ENCODE results near the gene LEF1.
"Not testable (repeated sequence)": the region's sequence is repeated elsewhere in the genome, so short reads cannot be mapped to it uniquely, and the experiment has no call there.

LEF1 gene

DNA sequence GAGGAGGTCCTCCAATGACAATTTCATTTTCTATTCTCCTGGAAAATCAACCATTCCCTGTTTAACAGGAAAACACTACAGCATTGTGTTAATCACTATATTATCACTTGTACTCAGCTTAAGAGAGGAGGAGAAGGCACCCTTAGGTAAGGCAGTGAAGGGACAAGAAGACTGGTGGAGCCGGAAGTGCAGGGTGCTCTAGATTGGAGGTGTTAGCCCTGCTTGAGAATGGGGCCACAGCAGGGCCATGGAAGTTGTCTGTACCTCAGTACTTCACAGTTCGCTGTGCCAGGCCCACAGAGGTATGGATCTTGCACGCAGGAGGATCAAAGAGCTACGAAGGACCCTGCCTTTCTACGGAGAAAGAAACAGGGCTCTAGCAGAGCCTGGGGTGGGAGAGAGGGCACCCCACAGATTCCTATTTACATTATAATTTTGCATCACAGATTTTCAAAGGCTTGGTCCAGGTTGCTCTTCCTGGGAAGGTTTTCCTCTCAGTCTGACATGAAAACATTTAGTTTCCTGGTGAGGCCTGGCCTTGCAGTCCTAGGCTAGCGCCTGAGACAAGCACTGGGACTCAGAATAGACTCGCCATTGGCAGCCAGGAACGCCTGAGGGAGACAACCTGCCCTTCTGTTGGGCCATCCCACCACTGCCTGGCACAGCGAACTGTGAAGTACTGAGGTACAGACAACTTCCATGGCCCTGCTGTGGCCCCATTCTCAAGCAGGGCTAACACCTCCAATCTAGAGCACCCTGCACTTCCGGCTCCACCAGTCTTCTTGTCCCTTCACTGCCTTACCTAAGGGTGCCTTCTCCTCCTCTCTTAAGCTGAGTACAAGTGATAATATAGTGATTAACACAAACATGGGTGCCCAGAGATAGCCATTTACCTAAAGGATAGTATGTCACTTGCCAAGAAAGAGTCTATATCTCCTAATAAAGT is 118.3 kb downstream of the LEF1 start:
- peak overlapping the region; percentile 97 for H3K27ac Mint-ChIP-seq
- CTCF ChIA-PET, result interaction anchor here (1.1 kb wide), 1 partner anchor 21 kb away, joined by 4 read pairs; no protein-coding TSS in a partner anchor
- H3K4me1 Mint-ChIP-seq, result peaks cover 87% of the 10 kb centered on the region
- not testable (repeated sequence) for DNase-seq, H3K9me3 Mint-ChIP-seq, H3K27me3 Mint-ChIP-seq
- H3K36me3 Mint-ChIP-seq, result peaks cover 80% of the 10 kb centered on the region
- peak overlapping the region; percentile 74 for H3K4me3 Mint-ChIP-seq

DNA sequence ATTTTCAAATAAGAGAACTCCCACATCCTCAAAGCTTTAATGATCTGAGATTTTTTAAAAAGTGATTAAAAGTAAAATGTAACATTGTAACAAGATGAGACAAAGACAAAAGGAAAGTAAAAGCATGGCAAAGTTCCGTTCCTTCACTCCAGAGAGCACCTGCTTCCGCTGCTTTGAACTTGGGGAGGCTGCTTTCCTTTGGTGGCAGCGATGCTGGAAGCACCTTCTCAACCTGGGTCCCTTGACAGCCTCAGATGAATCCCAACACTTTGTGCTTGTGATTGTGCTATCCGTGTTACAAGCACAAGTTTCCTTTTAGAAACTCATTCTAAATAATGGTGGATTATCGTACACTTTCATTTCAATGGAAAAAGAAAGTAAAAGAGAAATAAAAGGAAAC is 119.3 kb downstream of the LEF1 start:
- Mint-ChIP-seq H3K27me3 (no peaks in the 10 kb centered on the region), H3K4me1 (peaks cover 86% of the 10 kb centered on the region), H3K9me3 (no peaks in the 10 kb centered on the region), H3K36me3 (peaks cover 82% of the 10 kb centered on the region), H3K4me3 (peak overlapping the region; percentile 74), H3K27ac (peak overlapping the region; percentile 97)
- CTCF ChIA-PET, result interaction anchor here (0.9 kb wide), 1 partner anchor 463 kb away, joined by 3 read pairs; no protein-coding TSS in a partner anchor
- peak; percentile 79 for DNase-seq

DNA sequence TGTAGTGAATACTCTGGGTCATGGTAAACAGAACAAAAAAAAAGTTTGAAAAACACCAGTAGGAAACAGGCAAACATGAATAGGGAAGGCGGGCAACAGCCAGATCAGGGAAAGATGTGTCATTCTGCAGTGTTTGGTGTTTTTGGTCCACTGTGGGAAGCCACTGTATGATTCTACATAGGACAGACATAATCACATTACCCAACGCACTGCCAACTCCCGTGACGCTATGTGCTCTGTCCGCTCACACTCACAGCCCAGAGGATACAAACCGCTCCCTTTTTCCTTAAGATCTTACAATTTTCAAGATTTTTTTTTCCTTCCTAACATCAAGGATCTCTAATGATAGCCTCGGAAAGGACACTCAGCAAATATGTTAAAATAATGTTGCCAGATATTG is 119.7 kb downstream of the LEF1 start:
- Mint-ChIP-seq H3K4me1 (peaks cover 85% of the 10 kb centered on the region), H3K36me3 (peaks cover 80% of the 10 kb centered on the region), H3K4me3 (peak overlapping the region; percentile 74), H3K27ac (peak overlapping the region; percentile 97), H3K9me3 (no peaks in the 10 kb centered on the region), H3K27me3 (no peaks in the 10 kb centered on the region)
- DNase-seq, result no peak
- CTCF ChIA-PET, result interaction anchor here (0.9 kb wide), 1 partner anchor 464 kb away, joined by 3 read pairs; no protein-coding TSS in a partner anchor

DNA sequence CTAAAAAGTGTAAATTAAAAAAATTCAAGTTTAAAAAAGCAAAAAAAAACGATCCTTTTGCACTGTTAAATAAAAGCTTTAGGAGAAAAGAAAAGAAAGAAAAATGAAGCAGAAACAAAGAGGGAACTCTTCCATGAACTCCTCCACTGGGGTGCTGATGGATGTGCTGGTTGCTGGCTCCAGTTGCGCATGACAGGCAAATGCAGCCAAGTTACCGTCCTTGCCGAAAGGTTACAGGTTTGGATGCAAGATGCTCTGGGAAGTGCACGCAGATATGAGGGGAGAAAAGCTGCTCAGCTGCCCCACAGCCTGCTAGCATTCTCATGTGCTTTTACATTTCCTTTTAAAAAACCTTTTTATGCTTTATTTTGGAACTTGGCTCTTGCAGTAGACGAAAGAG is 120.6 kb downstream of the LEF1 start:
- no peaks in the 10 kb centered on the region for H3K9me3 Mint-ChIP-seq
- CTCF ChIA-PET, result interaction anchor here (1.7 kb wide), 1 partner anchor 18 kb away, joined by 4 read pairs; no protein-coding TSS in a partner anchor
- peaks cover 85% of the 10 kb centered on the region for H3K4me1 Mint-ChIP-seq

DNA sequence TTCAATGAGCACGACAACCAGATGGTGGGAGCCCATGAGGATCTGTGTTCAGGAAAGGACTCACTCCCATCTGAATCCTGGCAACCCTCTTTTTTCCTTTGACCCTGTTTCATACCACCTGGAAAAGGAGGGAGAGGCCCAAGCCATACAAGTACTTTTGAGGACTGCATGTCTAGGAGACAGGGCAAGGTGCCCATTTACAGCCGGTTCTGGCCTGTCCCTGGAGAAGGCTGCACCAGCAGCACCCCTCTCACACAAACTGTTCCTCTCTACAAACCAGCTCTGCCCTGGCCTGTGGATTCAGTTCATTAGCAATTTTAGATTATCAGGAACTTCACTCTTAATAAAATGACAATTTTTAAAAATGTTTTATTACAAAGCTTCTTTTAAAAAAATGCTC is 121.5 kb downstream of the LEF1 start:
- no peaks in the 10 kb centered on the region for H3K27me3 Mint-ChIP-seq
- no peak overlapping the region for H3K27ac Mint-ChIP-seq
- CTCF ChIA-PET, result interaction anchor here (1.0 to 2.0 kb wide), 3 partner anchors 11 to 29 kb away, joined by 3 to 6 read pairs (median 4); no protein-coding TSS in a partner anchor
- DNase-seq, result no peak
- no peak overlapping the region for H3K4me3 Mint-ChIP-seq
- no peaks in the 10 kb centered on the region for H3K9me3 Mint-ChIP-seq
- peaks cover 77% of the 10 kb centered on the region for H3K4me1 Mint-ChIP-seq
- peaks cover 67% of the 10 kb centered on the region for H3K36me3 Mint-ChIP-seq

More for the DNA sequence above, 120.6 kb downstream of the LEF1 start:
- peak overlapping the region; percentile 54 for H3K27ac Mint-ChIP-seq
- peaks cover 74% of the 10 kb centered on the region for H3K36me3 Mint-ChIP-seq
- no peak overlapping the region for H3K4me3 Mint-ChIP-seq
- DNase-seq, result no peak
- no peaks in the 10 kb centered on the region for H3K27me3 Mint-ChIP-seq

DNA sequence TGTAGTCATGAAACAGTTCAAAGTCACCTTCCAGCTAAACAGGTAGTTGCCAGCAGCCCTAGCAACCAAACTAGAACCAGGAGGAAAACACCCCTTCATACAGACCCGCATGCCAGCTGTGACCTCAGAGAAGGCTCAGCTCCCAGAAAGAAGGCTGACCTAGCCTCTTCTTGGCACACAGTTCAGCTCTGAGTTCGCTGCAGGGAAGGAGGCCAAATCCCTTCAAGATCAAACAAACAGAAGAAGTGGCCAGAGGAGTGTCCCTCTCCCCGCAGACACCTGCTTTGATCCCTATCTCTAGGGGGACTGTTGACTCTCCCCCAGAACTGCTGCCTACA is 123.1 kb downstream of the LEF1 start:
- CTCF ChIA-PET, result interaction anchor here (0.9 to 4.4 kb wide), 4 partner anchors 10 to 448 kb away, joined by 3 to 26 read pairs (median 4); no protein-coding TSS in a partner anchor
- Mint-ChIP-seq H3K4me1 (peaks cover 61% of the 10 kb centered on the region), H3K9me3 (peaks cover 2% of the 10 kb centered on the region), H3K27ac (peak overlapping the region; percentile 66), H3K4me3 (no peak overlapping the region), H3K27me3 (no peaks in the 10 kb centered on the region), H3K36me3 (peaks cover 54% of the 10 kb centered on the region)
- no peak for DNase-seq

DNA sequence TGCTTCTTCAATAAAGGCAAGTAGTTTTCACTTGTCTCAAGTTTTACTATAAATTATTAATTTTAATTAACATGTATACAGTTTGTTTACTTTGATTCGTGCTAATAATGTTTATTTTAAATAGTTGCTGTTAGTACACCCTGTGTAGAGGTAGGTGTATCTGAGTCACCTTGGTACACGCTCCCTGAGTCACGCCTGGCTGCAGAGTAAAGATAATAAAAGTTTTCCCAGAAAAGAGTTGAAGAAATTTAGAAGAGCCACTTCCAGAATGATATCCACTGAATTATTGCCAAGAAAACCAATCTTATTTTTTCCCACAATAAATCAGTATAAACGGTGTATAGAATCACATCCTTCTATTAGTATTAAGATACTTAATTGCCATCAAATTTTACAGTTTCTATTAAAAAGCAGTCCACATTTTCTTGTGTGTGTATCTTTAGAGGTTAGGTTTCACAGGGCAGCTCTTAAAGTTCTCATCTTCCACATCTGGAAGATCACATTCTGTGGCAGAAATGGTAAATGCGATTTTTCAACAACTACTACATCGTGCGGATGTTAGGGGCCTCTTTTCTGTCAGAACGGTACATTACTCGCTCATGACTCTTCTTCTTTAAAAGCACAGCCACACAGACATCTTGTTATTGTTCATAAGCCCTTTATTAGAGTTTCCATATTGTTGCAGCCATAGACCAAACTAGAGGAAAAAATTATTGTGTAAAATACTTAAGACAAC is 123.6 kb downstream of the LEF1 start:
- DNase-seq, result no peak
- Mint-ChIP-seq H3K27ac (peak overlapping the region; percentile 66), H3K4me1 (peaks cover 56% of the 10 kb centered on the region), H3K9me3 (peaks cover 2% of the 10 kb centered on the region), H3K4me3 (no peak overlapping the region), H3K36me3 (peaks cover 54% of the 10 kb centered on the region), H3K27me3 (no peaks in the 10 kb centered on the region)
- CTCF ChIA-PET, result interaction anchor here (1.5 to 4.4 kb wide), 3 partner anchors 15 to 528 kb away, joined by 3 to 26 read pairs (median 9); no protein-coding TSS in a partner anchor

DNA sequence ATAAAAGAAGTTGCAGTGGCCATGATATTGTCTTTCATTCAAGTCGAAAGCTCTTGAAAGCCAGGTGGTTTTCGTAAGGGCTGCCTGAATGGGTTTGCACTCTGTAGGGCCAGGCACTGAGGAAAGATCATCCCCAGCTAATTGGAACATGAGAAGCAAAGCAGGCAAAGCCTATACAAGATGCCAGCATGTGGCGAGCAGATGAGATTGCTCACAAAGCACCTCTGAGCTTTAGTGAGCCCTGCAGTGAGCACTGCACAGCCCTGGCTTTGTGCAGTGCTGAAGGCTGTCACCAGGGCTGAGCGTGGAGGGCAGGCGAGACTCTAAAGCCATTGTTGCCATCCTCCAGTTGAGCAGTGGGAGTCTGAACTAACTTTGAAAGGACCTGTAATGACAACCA is 125.2 kb downstream of the LEF1 start:
- Mint-ChIP-seq H3K9me3 (peaks cover 2% of the 10 kb centered on the region), H3K4me1 (peaks cover 40% of the 10 kb centered on the region), H3K27me3 (no peaks in the 10 kb centered on the region), H3K27ac (peak overlapping the region; percentile 74), H3K4me3 (no peak overlapping the region), H3K36me3 (peaks cover 39% of the 10 kb centered on the region)
- no peak for DNase-seq
- CTCF ChIA-PET, result interaction anchor here (0.5 to 4.4 kb wide), 4 partner anchors 13 to 529 kb away, joined by 3 to 26 read pairs (median 8); no protein-coding TSS in a partner anchor

DNA sequence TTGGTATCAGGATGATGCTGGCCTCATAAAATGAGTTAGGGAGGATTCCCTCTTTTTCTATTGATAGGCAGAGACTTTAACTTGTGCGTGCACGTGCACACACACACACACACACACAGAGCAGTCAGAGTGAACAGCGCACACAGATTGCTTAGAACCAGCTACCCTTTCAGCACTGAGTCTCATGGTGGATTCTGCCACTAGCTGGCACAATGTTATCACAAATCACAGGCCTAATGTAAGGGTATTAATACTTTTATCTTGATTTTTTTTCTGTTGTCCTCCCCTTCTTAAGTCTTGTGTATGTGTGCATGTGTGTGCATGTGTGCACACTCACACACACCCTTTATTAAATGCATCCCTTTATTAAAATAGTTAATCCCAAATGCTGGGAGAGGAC is 125.8 kb downstream of the LEF1 start:
- H3K27me3 Mint-ChIP-seq, result no peaks in the 10 kb centered on the region
- H3K36me3 Mint-ChIP-seq, result peaks cover 34% of the 10 kb centered on the region
- CTCF ChIA-PET, result interaction anchor here (0.5 to 4.4 kb wide), 4 partner anchors 13 to 530 kb away, joined by 3 to 26 read pairs (median 8); no protein-coding TSS in a partner anchor
- H3K9me3 Mint-ChIP-seq, result peaks cover 2% of the 10 kb centered on the region
- no peak overlapping the region for H3K4me3 Mint-ChIP-seq
- no peak for DNase-seq
- H3K27ac Mint-ChIP-seq, result no peak overlapping the region
- H3K4me1 Mint-ChIP-seq, result peaks cover 39% of the 10 kb centered on the region

DNA sequence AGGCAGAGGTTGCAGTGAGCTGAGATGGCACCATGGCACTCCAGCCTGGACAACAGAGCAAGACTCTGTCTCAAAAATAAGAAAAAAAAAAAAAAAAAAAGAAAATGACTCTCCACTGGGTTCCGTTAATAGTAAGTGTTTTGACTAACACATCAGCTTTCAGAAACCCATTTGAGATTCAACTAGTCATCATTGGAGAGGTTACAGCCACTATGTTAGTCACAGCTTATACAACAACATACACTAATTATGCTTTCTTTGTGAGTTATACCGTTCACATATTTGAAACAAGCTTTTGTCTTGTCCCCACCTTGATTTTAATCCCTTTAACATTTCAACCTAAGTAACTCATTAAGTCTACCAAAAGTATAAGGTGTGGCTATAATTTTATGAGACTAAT is 130.8 kb downstream of the LEF1 start:
- H3K9me3 Mint-ChIP-seq, result peaks cover 2% of the 10 kb centered on the region
- H3K27me3 Mint-ChIP-seq, result no peaks in the 10 kb centered on the region
- no peak overlapping the region for H3K4me3 Mint-ChIP-seq
- CTCF ChIA-PET, result interaction anchor here (0.6 kb wide), 1 partner anchor 488 kb away, joined by 3 read pairs; no protein-coding TSS in a partner anchor
- peaks cover 52% of the 10 kb centered on the region for H3K4me1 Mint-ChIP-seq
- H3K36me3 Mint-ChIP-seq, result peaks cover 29% of the 10 kb centered on the region
- H3K27ac Mint-ChIP-seq, result peak overlapping the region; percentile 28
- DNase-seq, result no peak

DNA sequence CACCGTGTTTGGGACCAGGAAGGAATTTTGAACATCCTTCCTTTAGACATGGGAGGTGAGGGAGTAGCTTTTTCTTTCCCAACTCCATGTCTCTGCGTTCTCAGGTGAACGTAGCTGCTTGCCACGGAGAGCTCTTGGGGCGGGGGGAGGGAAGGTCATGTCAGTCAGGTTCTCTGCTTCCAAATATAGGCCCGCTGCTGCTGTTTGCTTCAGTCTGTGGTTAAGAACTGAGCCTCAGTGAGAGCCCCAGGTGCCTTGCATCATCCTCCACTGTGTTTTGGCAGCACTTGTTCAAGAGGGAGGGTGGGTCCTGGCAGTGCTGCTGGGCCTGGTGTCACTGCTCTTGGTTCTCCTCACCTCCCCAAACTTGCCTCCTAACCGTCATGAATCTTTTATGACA is 132.5 kb downstream of the LEF1 start:
- H3K27ac Mint-ChIP-seq, result peak overlapping the region; percentile 98
- peak; percentile 88 for DNase-seq
- peaks cover 64% of the 10 kb centered on the region for H3K4me1 Mint-ChIP-seq
- no peaks in the 10 kb centered on the region for H3K27me3 Mint-ChIP-seq
- H3K36me3 Mint-ChIP-seq, result peaks cover 36% of the 10 kb centered on the region
- CTCF ChIA-PET, result interaction anchor here (0.9 to 4.3 kb wide), 4 partner anchors 10 to 72 kb away, joined by 3 to 18 read pairs (median 5); no protein-coding TSS in a partner anchor
- peaks cover 4% of the 10 kb centered on the region for H3K9me3 Mint-ChIP-seq
- peak overlapping the region; percentile 57 for H3K4me3 Mint-ChIP-seq

DNA sequence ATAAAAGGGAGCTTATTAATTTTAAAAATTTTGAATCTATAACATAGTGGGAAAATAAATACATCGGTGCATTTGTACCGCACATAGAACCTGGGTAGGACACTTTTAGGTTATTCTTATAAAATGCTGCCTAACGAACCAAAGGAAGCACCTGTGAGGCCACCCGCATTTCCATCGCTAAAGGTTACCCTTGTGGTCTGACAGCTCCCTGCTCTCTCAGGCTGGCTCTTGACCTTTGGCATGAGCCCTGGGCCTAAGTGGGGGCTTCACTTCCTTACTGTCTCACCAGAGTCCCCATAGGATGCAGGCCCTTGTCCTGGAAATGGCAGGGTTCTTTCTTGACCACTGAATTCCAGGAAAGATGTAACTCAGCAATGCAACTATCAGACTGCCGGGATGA is 133.0 kb downstream of the LEF1 start:
- H3K27me3 Mint-ChIP-seq, result no peaks in the 10 kb centered on the region
- no peak for DNase-seq
- H3K9me3 Mint-ChIP-seq, result peaks cover 4% of the 10 kb centered on the region
- peak overlapping the region; percentile 57 for H3K4me3 Mint-ChIP-seq
- CTCF ChIA-PET, result interaction anchor here (0.7 to 4.3 kb wide), 7 partner anchors 11 to 537 kb away, joined by 3 to 18 read pairs (median 4); no protein-coding TSS in a partner anchor
- peaks cover 38% of the 10 kb centered on the region for H3K36me3 Mint-ChIP-seq
- peaks cover 69% of the 10 kb centered on the region for H3K4me1 Mint-ChIP-seq
- peak overlapping the region; percentile 98 for H3K27ac Mint-ChIP-seq

DNA sequence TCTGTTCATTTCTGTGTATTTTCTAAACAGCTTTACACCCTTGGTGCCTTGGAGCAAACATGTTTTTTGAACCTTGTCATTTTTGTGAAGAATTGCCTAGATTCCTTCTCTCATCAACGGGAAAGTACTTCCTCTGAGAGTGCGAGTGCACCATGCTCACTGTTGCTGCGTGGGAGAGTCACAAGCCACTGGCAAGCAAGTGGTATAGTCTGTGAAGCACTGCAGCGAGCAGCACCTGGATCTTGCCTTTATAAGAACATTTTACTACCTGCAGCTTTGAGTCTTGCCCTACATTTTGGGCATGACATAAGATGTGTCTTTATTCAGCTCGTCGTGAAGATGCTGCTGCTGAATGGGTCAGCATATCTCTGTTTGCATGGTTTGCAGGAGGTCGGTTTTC is 134.2 kb downstream of the LEF1 start:
- Mint-ChIP-seq H3K27me3 (no peaks in the 10 kb centered on the region), H3K4me1 (peaks cover 81% of the 10 kb centered on the region), H3K36me3 (peaks cover 39% of the 10 kb centered on the region), H3K4me3 (peak overlapping the region; percentile 29), H3K9me3 (peaks cover 4% of the 10 kb centered on the region), H3K27ac (peak overlapping the region; percentile 58)
- DNase-seq, result no peak
- CTCF ChIA-PET, result interaction anchor here (1.1 to 4.3 kb wide), 7 partner anchors 16 to 538 kb away, joined by 3 to 18 read pairs (median 4); no protein-coding TSS in a partner anchor
